Left lung (tissue), 10 donors: ENCODE results near the gene ZNF213. TPM values are rescaled to one million over a fixed set of nuclear protein-coding genes. Genes with fewer than 3 reads are reported as not detected.
A peak's percentile ranks its signal among the peaks of the same experiment; 100 is the strongest.

ENCODE experiments used
- ATAC-seq: fragments of 200-7000 bp; cut with Tn5 transposase; one replicate; pipeline ENCODE4 v1.9.1; 2020; ENCODE audit warnings: moderate library complexity
- DNase-seq, 4 donors: peaks; one replicate each; pipeline ENCODE4 v3.0.0-alpha.2; 2013 to 2020
- H3K27ac ChIP-seq, 2 donors: fragments of 200-600 bp; sonication (generic) in 1 of 2; one replicate each; pipeline versions ENCODE4 v1.5.0 to v1.8.0; 2020 to 2021
- H3K27me3 ChIP-seq, 2 donors: fragments of 200-600 bp; sonication (generic) in 1 of 2; one replicate each; pipeline versions ENCODE4 v1.5.0 to v1.8.0; 2020 to 2021
- H3K36me3 ChIP-seq, 2 donors: fragments of 200-600 bp; sonication (generic) in 1 of 2; one replicate each; pipeline versions ENCODE4 v1.5.0 to v1.8.0; 2020 to 2021
- H3K4me1 ChIP-seq, 2 donors: fragments of 200-600 bp; one replicate each; pipeline ENCODE4 v1.8.0; 2021
- H3K4me3 ChIP-seq, 2 donors: fragments of 200-600 bp; sonication (generic) in 1 of 2; one replicate each; pipeline versions ENCODE4 v1.5.0 to v1.8.0; 2020 to 2021; ENCODE audit warnings: mild to moderate bottlenecking in 1 of 2
- H3K9me3 ChIP-seq, 2 donors: fragments of 200-600 bp; sonication (generic) in 1 of 2; one replicate each; pipeline versions ENCODE4 v1.5.0 to v1.8.0; 2020 to 2021
- CTCF ChIP-seq, 2 donors: fragments of 200-600 bp; sonication (generic) in 1 of 2; IDR thresholded peaks; one replicate each; pipeline versions ENCODE4 v1.5.0 to v1.8.0; 2021; ENCODE audit warnings: antibody characterized with exemption in 2 of 2
- intact Hi-C, 2 donors: fragments of 100-400 bp; cut with DNase I; formaldehyde crosslinking; loops; one replicate each; pipeline versions ENCODE4 v1.11.2 to v1.14.2; 2022
- polyA plus RNA-seq, 6 donors: library from polyadenylated mRNA; unstranded; fragments of 120-200 nt; gene quantifications; one replicate each; pipeline ENCODE4 v1.2.1, GENCODE V29; 2013; ENCODE audit not compliant: insufficient read length in 6 of 6
- total RNA-seq, 2 donors: library from RNA; stranded (reverse); fragmentation: NEBNext Ultra II Directional; extraction: Animal tissue kit (Norgen Biotek cat#: 25700); gene quantifications; one replicate each; pipeline ENCODE4 v1.2.1, GENCODE V29; 2021
- donor health status: DM: no; HTN: yes; CAD: no.
- donor health status: DM: no; HTN: no; CAD: no.

The ZNF213 gene
- total and polyA plus RNA-seq, 8 donors: 8.4 to 17.8 (median 13.0) TPM

- H3K4me1 ChIP-seq: peaks cover 3 to 37% of the 10 kb centered on the region in 2 donors
- no peaks in the 10 kb centered on the region for H3K9me3 ChIP-seq
- H3K27me3 ChIP-seq: peaks cover 0 to 31% of the 10 kb centered on the region in 2 donors
- no peak for TF ChIP-seq CTCF (IDR thresholded peaks at IDR 0.05)
- peak overlapping the region in 1 of 2 donors; percentile 85 for H3K27ac ChIP-seq
- H3K36me3 ChIP-seq: no peaks in the 10 kb centered on the region
- DNase-seq (peak in 1 of 4 donors; percentile 43), ATAC-seq (no peak)
- H3K4me3 ChIP-seq: peak overlapping the region in 1 of 2 donors; percentile 66
- intact Hi-C loops: no loop called here
Observed at GRCh38 chr16:3149193-3149530, 14.3 kb downstream of the ZNF213 start.

- H3K4me1 ChIP-seq: peaks cover 3 to 37% of the 10 kb centered on the region in 2 donors
- peak overlapping the region; percentile 84 to 85 for H3K27ac ChIP-seq
- DNase-seq (peak in 3 of 4 donors; percentile 66 to 92 (median 77)), ATAC-seq (peak; percentile 68)
- intact Hi-C loops: no loop called here
- H3K4me3 ChIP-seq: peak overlapping the region; percentile 61 to 66
- TF ChIP-seq CTCF (IDR thresholded peaks at IDR 0.05): peak in 1 of 2 donors; percentile 27
- no peaks in the 10 kb centered on the region for H3K36me3 ChIP-seq
- H3K9me3 ChIP-seq: no peaks in the 10 kb centered on the region
- H3K27me3 ChIP-seq: peaks cover 0 to 31% of the 10 kb centered on the region in 2 donors
Observed at GRCh38 chr16:3149630-3150345, 15.0 kb downstream of the ZNF213 start.

GRCh38 chr16:3150346-3151218 is 15.8 kb downstream of the ZNF213 start:
- no peak for TF ChIP-seq CTCF (IDR thresholded peaks at IDR 0.05)
- Histone ChIP-seq H3K27me3 (peaks cover 0 to 31% of the 10 kb centered on the region in 2 donors), H3K9me3 (no peaks in the 10 kb centered on the region), H3K27ac (peak overlapping the region; percentile 84 to 85), H3K36me3 (no peaks in the 10 kb centered on the region), H3K4me1 (peaks cover 3 to 37% of the 10 kb centered on the region in 2 donors), H3K4me3 (peak overlapping the region; percentile 61 to 66)
- DNase-seq (peak; percentile 95 to 97 (median 96)), ATAC-seq (peak; percentile 94)
- intact Hi-C loops: no loop called here

GRCh38 chr16:3152027-3152276 is 17.1 kb downstream of the ZNF213 start:
- H3K4me3 ChIP-seq: peak overlapping the region in 1 of 2 donors; percentile 39
- no peak for TF ChIP-seq CTCF (IDR thresholded peaks at IDR 0.05)
- intact Hi-C loops: no loop called here
- no peaks in the 10 kb centered on the region for H3K9me3 ChIP-seq
- DNase-seq: peak in 1 of 4 donors; percentile 45
- peak overlapping the region; percentile 50 to 58 for H3K27ac ChIP-seq
- H3K4me1 ChIP-seq: peaks cover 3 to 37% of the 10 kb centered on the region in 2 donors
- ATAC-seq: no peak
- H3K36me3 ChIP-seq: no peaks in the 10 kb centered on the region
- peaks cover 0 to 43% of the 10 kb centered on the region in 2 donors for H3K27me3 ChIP-seq
